ENCODE data around the gene PCDHA3.
"Not testable (repeated sequence)": the region's sequence is repeated elsewhere in the genome, so short reads cannot be mapped to it uniquely, and the experiment has no call there.

The PCDHA3 gene

DNA sequence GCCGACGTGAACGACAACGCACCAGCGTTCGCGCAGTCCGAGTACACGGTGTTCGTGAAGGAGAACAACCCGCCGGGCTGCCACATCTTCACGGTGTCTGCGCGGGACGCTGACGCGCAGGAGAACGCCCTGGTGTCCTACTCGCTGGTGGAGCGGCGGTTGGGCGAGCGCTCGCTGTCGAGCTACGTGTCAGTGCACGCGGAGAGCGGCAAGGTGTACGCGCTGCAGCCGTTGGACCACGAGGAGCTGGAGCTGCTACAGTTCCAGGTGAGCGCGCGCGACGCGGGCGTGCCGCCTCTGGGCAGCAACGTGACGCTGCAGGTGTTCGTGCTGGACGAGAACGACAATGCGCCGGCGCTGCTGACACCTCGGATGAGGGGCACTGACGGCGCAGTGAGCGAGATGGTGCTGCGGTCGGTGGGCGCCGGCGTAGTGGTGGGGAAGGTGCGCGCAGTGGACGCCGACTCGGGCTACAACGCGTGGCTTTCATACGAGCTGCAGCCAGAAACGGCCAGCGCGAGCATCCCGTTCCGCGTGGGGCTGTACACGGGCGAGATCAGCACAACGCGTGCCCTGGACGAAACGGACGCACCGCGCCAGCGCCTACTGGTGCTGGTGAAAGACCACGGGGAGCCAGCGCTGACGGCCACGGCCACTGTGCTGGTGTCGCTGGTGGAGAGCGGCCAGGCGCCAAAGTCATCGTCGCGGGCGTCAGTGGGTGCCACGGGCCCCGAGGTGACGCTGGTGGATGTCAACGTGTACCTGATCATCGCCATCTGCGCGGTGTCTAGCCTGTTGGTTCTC is 49.2 kb downstream of the PCDHA3 start:
- H3K9ac ChIP-seq (ENCODE audit: low read depth, low read length); H3K27me3 ChIP-seq (ENCODE audit: insufficient read depth, low read length, poor library complexity); H3K4me1 ChIP-seq (ENCODE audit: insufficient read depth, low read length); DNase-seq; H4K20me1 ChIP-seq (ENCODE audit: insufficient read depth, low read length); H3K79me2 ChIP-seq (ENCODE audit: insufficient read depth, low read length); H3K4me2 ChIP-seq (ENCODE audit: insufficient read depth, low read length); H3K36me3 ChIP-seq (ENCODE audit: insufficient read depth, low read length); H3K9me3 ChIP-seq (ENCODE audit: insufficient read depth, low read length, severe bottlenecking); ATAC-seq (ENCODE audit: insufficient read depth, low read depth); H2AFZ ChIP-seq (ENCODE audit: low read depth, low read length); H3K4me3 ChIP-seq (ENCODE audit: low read depth in 1 of 2, low read length in 2 of 2); H3K27ac ChIP-seq (ENCODE audit: low read length): not testable (repeated sequence)

All from DND-41 (cell line).